Measurements from ENCODE around the gene TCEANC.

TCEANC gene

DNA sequence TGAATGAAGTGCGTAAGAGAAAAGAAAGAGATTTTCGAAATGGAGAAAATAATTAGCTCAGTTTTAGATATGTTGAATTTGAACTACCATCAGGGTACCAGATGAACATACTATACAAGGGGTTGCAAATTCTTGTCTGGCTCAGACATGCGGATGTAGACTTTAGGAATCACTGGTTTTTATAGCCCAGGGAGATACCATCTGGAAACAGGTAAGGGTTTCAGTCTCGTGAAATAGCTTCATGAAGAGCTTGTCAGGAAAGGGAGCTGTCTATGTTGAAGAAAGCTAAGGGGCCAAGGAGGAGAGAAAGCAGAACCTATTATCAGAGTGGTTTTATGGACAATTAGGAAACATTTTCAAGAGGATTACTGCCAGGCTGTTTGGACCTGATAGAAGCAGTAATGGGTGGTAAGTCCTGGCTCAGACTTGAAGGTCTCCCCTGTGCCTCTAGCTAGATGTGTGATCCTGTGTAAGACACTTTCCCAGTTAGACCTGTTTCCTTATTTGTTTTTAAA, 42.7 kb downstream of the TCEANC start:
- Histone ChIP-seq H3K4ac (ENCODE audit: low read length) (no peak overlapping the region), H3K4me1 (ENCODE audit: control insufficient read depth in 2 of 2, insufficient read depth in 1 of 2, low read depth in 1 of 2, low read length in 2 of 2) (peaks cover 0 to 12% of the 10 kb centered on the region in 2 donors), H3K4me3 (ENCODE audit: low read length in 2 of 2) (no peak overlapping the region), H2BK12ac (ENCODE audit: low read length) (no peak overlapping the region), H3K9ac (ENCODE audit: low read depth, low read length, poor library complexity) (no peak overlapping the region), H3K27ac (replicated peaks; ENCODE audit: low read length) (no peak overlapping the region), H2AK5ac (ENCODE audit: low read depth, low read length) (no peak overlapping the region), H4K8ac (ENCODE audit: low read depth, low read length) (no peak overlapping the region), H4K91ac (ENCODE audit: low read depth, low read length, poor library complexity) (no peak overlapping the region), H3K9me3 (replicated peaks in 1 of 2; ENCODE audit: control insufficient read depth in 2 of 2, insufficient read depth in 1 of 2, low read depth in 1 of 2, low read length in 2 of 2) (no peaks in the 10 kb centered on the region), H3K27me3 (ENCODE audit: control insufficient read depth in 3 of 3, insufficient read depth in 3 of 3, low read depth in 1 of 3, low read length in 3 of 3) (no peaks in the 10 kb centered on the region), H3K14ac (ENCODE audit: low read length) (no peak overlapping the region), H2BK5ac (ENCODE audit: low read length) (no peak overlapping the region), H3K79me1 (ENCODE audit: low read depth, low read length) (no peaks in the 10 kb centered on the region), H2BK120ac (ENCODE audit: low read depth, low read length) (no peak overlapping the region), H3K18ac (ENCODE audit: low read length) (no peak overlapping the region), H2BK15ac (ENCODE audit: low read length) (no peak overlapping the region), H2AFZ (ENCODE audit: low read length) (no peak overlapping the region), H3K36me3 (replicated peaks in 1 of 2; ENCODE audit: control insufficient read depth in 2 of 2, insufficient read depth in 2 of 2, low read length in 2 of 2) (peaks cover 0 to 9% of the 10 kb centered on the region in 2 donors), H3K4me2 (ENCODE audit: insufficient read depth, low read length, poor library complexity, severe bottlenecking) (no peak overlapping the region), H3K23ac (ENCODE audit: low read depth, low read length, poor library complexity) (no peak overlapping the region)
- no peak for DNase-seq (ENCODE audit: low spot score)
- 80% methylated on average over 1 of the region's 4 CpGs; no CpG with 5 or more reads in 1 of the 2 donors for WGBS, 2 donors (ENCODE audit: extremely low coverage in 2 of 2, insufficient read length in 2 of 2, insufficient replicate concordance in 1 of 2)

DNA sequence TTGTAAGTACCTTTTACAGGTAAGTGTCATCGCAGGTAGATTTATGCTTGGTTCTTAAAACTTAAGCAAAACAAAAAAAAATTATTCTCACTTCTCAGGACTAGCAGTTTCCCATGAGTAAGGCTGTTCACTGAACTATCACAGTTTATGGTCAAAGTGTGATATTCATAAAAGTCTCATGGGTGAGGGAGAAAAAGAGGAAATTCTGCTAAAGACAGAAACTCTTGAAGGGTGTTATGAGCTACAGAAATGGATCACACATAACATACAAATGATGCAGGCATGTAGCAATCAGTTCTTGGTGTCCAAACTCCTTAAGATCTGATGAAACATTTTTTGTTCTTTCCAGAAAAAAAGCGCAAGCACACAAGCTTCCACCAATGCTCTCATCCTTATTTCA, 44.5 kb downstream of the TCEANC start:
- Histone ChIP-seq H2BK5ac (ENCODE audit: low read length) (no peak overlapping the region), H3K27me3 (ENCODE audit: control insufficient read depth in 3 of 3, insufficient read depth in 3 of 3, low read depth in 1 of 3, low read length in 3 of 3) (no peaks in the 10 kb centered on the region), H3K9me3 (replicated peaks in 1 of 2; ENCODE audit: control insufficient read depth in 2 of 2, insufficient read depth in 1 of 2, low read depth in 1 of 2, low read length in 2 of 2) (no peaks in the 10 kb centered on the region), H3K14ac (ENCODE audit: low read length) (no peak overlapping the region), H3K36me3 (replicated peaks in 1 of 2; ENCODE audit: control insufficient read depth in 2 of 2, insufficient read depth in 2 of 2, low read length in 2 of 2) (peaks cover 0 to 9% of the 10 kb centered on the region in 2 donors), H2AFZ (ENCODE audit: low read length) (no peak overlapping the region), H2AK5ac (ENCODE audit: low read depth, low read length) (no peak overlapping the region), H3K4me1 (ENCODE audit: control insufficient read depth in 2 of 2, insufficient read depth in 1 of 2, low read depth in 1 of 2, low read length in 2 of 2) (peaks cover 0 to 11% of the 10 kb centered on the region in 2 donors), H3K18ac (ENCODE audit: low read length) (no peak overlapping the region), H2BK15ac (ENCODE audit: low read length) (no peak overlapping the region), H3K4me3 (ENCODE audit: low read length in 2 of 2) (no peak overlapping the region), H2BK120ac (ENCODE audit: low read depth, low read length) (no peak overlapping the region), H3K27ac (replicated peaks; ENCODE audit: low read length) (no peak overlapping the region), H4K91ac (ENCODE audit: low read depth, low read length, poor library complexity) (no peak overlapping the region), H3K9ac (ENCODE audit: low read depth, low read length, poor library complexity) (no peak overlapping the region), H3K79me1 (ENCODE audit: low read depth, low read length) (peaks cover 3% of the 10 kb centered on the region), H3K23ac (ENCODE audit: low read depth, low read length, poor library complexity) (no peak overlapping the region), H4K8ac (ENCODE audit: low read depth, low read length) (no peak overlapping the region), H3K4me2 (ENCODE audit: insufficient read depth, low read length, poor library complexity, severe bottlenecking) (no peak overlapping the region), H2BK12ac (ENCODE audit: low read length) (no peak overlapping the region), H3K4ac (ENCODE audit: low read length) (no peak overlapping the region)
- no CpG with 5 or more reads among the region's 2 CpGs for WGBS, 2 donors (ENCODE audit: extremely low coverage in 2 of 2, insufficient read length in 2 of 2, insufficient replicate concordance in 1 of 2)
- DNase-seq (ENCODE audit: low spot score), result no peak

DNA sequence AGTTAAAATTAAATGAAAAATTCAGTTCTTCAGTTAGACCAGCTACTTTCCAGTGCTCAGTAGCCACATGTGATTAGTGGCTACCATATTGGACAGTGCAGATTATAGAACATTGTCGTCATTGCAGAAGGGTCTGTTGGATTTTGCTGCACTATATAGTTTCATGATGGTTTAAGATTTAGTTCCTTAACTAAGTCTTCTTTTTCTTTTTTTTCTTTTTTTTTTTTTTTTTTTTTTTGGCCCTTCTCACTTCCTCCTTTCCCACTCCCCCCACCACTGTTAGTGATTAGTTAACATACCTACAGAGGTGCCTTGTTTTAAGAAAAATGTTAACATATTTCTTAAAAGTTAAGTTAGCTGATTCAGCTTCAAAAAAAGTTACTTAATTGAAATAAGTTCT, 45.0 kb downstream of the TCEANC start:
- no peak for DNase-seq (ENCODE audit: low spot score)
- Histone ChIP-seq H3K4ac (ENCODE audit: low read length) (no peak overlapping the region), H4K91ac (ENCODE audit: low read depth, low read length, poor library complexity) (no peak overlapping the region), H3K27ac (replicated peaks; ENCODE audit: low read length) (no peak overlapping the region), H3K4me3 (ENCODE audit: low read length in 2 of 2) (no peak overlapping the region), H2BK5ac (ENCODE audit: low read length) (no peak overlapping the region), H3K9me3 (replicated peaks in 1 of 2; ENCODE audit: control insufficient read depth in 2 of 2, insufficient read depth in 1 of 2, low read depth in 1 of 2, low read length in 2 of 2) (no peaks in the 10 kb centered on the region), H2BK120ac (ENCODE audit: low read depth, low read length) (no peak overlapping the region), H3K27me3 (ENCODE audit: control insufficient read depth in 3 of 3, insufficient read depth in 3 of 3, low read depth in 1 of 3, low read length in 3 of 3) (no peaks in the 10 kb centered on the region), H4K8ac (ENCODE audit: low read depth, low read length) (no peak overlapping the region), H3K23ac (ENCODE audit: low read depth, low read length, poor library complexity) (no peak overlapping the region), H3K36me3 (replicated peaks in 1 of 2; ENCODE audit: control insufficient read depth in 2 of 2, insufficient read depth in 2 of 2, low read length in 2 of 2) (peaks cover 0 to 9% of the 10 kb centered on the region in 2 donors), H3K14ac (ENCODE audit: low read length) (no peak overlapping the region), H3K4me1 (ENCODE audit: control insufficient read depth in 2 of 2, insufficient read depth in 1 of 2, low read depth in 1 of 2, low read length in 2 of 2) (peaks cover 0 to 6% of the 10 kb centered on the region in 2 donors), H3K4me2 (ENCODE audit: insufficient read depth, low read length, poor library complexity, severe bottlenecking) (no peak overlapping the region), H3K18ac (ENCODE audit: low read length) (no peak overlapping the region), H2BK15ac (ENCODE audit: low read length) (no peak overlapping the region), H2BK12ac (ENCODE audit: low read length) (no peak overlapping the region), H3K79me1 (ENCODE audit: low read depth, low read length) (peaks cover 3% of the 10 kb centered on the region), H3K9ac (ENCODE audit: low read depth, low read length, poor library complexity) (no peak overlapping the region), H2AFZ (ENCODE audit: low read length) (no peak overlapping the region), H2AK5ac (ENCODE audit: low read depth, low read length) (no peak overlapping the region)
- no CpG with 5 or more reads among the region's 1 CpG for WGBS, 2 donors (ENCODE audit: extremely low coverage in 2 of 2, insufficient read length in 2 of 2, insufficient replicate concordance in 1 of 2)

DNA sequence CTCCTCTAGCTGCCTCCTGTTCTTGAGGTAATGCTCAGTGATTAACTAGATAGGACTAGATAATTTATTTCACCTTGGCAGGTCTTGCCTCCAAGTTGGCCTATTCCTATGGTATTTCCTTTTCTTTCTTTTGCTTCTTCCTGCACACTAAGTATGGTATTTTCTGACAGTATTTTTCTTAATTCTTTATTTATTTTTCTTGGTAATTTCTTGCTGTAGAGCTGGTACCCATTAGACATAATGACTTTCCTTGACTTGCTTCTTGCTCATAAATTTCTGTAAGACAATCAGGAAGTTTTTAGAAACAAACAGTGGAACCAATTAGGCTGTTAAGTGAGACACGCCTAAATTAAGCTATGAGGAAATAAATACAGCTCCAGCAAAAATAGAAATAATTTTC, 45.5 kb downstream of the TCEANC start:
- no peak overlapping the region for H2BK12ac ChIP-seq (ENCODE audit: low read length)
- no peak overlapping the region for H4K8ac ChIP-seq (ENCODE audit: low read depth, low read length)
- WGBS, 2 donors (ENCODE audit: extremely low coverage in 2 of 2, insufficient read length in 2 of 2, insufficient replicate concordance in 1 of 2), result no CpG with 5 or more reads among the region's 1 CpG
- H3K9me3 ChIP-seq (replicated peaks in 1 of 2; ENCODE audit: control insufficient read depth in 2 of 2, insufficient read depth in 1 of 2, low read depth in 1 of 2, low read length in 2 of 2), result no peaks in the 10 kb centered on the region
- peaks cover 0 to 9% of the 10 kb centered on the region in 2 donors for H3K36me3 ChIP-seq (replicated peaks in 1 of 2; ENCODE audit: control insufficient read depth in 2 of 2, insufficient read depth in 2 of 2, low read length in 2 of 2)
- H3K27me3 ChIP-seq (ENCODE audit: control insufficient read depth in 3 of 3, insufficient read depth in 3 of 3, low read depth in 1 of 3, low read length in 3 of 3), result no peaks in the 10 kb centered on the region
- H3K4me2 ChIP-seq (ENCODE audit: insufficient read depth, low read length, poor library complexity, severe bottlenecking), result no peak overlapping the region
- no peak overlapping the region for H2BK120ac ChIP-seq (ENCODE audit: low read depth, low read length)
- H3K27ac ChIP-seq (replicated peaks; ENCODE audit: low read length), result no peak overlapping the region
- H3K18ac ChIP-seq (ENCODE audit: low read length), result no peak overlapping the region
- H3K14ac ChIP-seq (ENCODE audit: low read length), result no peak overlapping the region
- no peak overlapping the region for H2AFZ ChIP-seq (ENCODE audit: low read length)
- H2BK5ac ChIP-seq (ENCODE audit: low read length), result no peak overlapping the region
- no peak overlapping the region for H3K9ac ChIP-seq (ENCODE audit: low read depth, low read length, poor library complexity)
- H3K79me1 ChIP-seq (ENCODE audit: low read depth, low read length), result peaks cover 3% of the 10 kb centered on the region
- no peak overlapping the region for H3K4me3 ChIP-seq (ENCODE audit: low read length in 2 of 2)
- no peak for DNase-seq (ENCODE audit: low spot score)
- H3K23ac ChIP-seq (ENCODE audit: low read depth, low read length, poor library complexity), result no peak overlapping the region
- H2BK15ac ChIP-seq (ENCODE audit: low read length), result no peak overlapping the region
- H3K4me1 ChIP-seq (ENCODE audit: control insufficient read depth in 2 of 2, insufficient read depth in 1 of 2, low read depth in 1 of 2, low read length in 2 of 2), result peaks cover 0 to 4% of the 10 kb centered on the region in 2 donors
- no peak overlapping the region for H2AK5ac ChIP-seq (ENCODE audit: low read depth, low read length)
- no peak overlapping the region for H4K91ac ChIP-seq (ENCODE audit: low read depth, low read length, poor library complexity)
- H3K4ac ChIP-seq (ENCODE audit: low read length), result no peak overlapping the region

All from neuronal stem cell (in vitro differentiated cells).